ENCODE measurements around the gene ASPA.

GRCh38 chr17:3440451-3440850 is 35.3 kb upstream of the ASPA start:
- TF ChIP-seq SRF (IDR thresholded peaks at IDR 0.05; ENCODE audit: low read depth in 2 of 2, low read length in 2 of 2) (no peak), MTA3 (IDR thresholded peaks at IDR 0.05; ENCODE audit: borderline replicate concordance, low read length) (no peak), EZH2 (IDR thresholded peaks at IDR 0.05; ENCODE audit: borderline replicate concordance, control insufficient read depth, low read depth, low read length) (no peak), TBL1XR1 (IDR thresholded peaks at IDR 0.05; ENCODE audit: low read depth, low read length) (no peak), JUND (IDR thresholded peaks at IDR 0.05; ENCODE audit: low read depth, low read length) (no peak), PBX3 (IDR thresholded peaks at IDR 0.05; ENCODE audit: insufficient replicate concordance, low read depth, low read length) (no peak), NFIC (IDR thresholded peaks at IDR 0.05; ENCODE audit: low read depth, low read length) (no peak)

Measured in GM12878 (cell line).